ENCODE measurements around the gene CRMP1. TPM values are rescaled to one million over a fixed set of nuclear protein-coding genes. Genes with fewer than 3 reads are reported as not detected.

Gene CRMP1
- total RNA-seq, 1 experiment from 2014 or later = 77.5 TPM

DNA sequence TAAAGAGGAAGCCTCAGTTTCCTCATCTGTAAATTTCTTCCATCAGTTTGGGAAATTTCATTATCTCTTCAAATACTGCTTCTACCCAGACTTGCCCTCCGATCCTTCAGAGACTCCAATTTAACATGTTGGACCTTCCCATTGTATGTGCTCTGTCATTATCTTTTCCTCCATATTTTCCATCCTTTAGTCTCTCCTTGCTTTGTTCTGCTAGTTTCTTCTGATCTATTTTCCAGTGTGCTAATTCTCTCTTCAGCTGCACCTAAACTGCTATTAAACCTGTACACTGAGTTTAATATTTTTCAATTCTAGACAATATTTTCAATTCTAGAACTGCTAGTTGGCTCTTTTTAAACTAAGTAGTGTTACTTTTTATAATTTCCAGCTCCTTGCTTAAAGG lies 116.4 kb downstream of the CRMP1 start:
- intact Hi-C loops (cut with micrococcal nuclease; ENCODE audit: unreplicated experiment) = no loop called here
- H3K4me1 ChIP-seq (ENCODE audit: insufficient read depth, low read length, poor library complexity, severe bottlenecking) = peaks cover 11% of the 10 kb centered on the region
- no peak for TF ChIP-seq EZH2 (IDR thresholded peaks at IDR 0.05; ENCODE audit: borderline replicate concordance, low read depth, low read length, poor library complexity, severe bottlenecking)
- no peak for TF ChIP-seq CTCF (conservative IDR thresholded peaks at IDR 0.05; ENCODE audit: low read depth, low read length)
- no peak overlapping the region for H3K4me3 ChIP-seq (ENCODE audit: low read depth, low read length, poor library complexity, severe bottlenecking)
- H3K9me3 ChIP-seq (ENCODE audit: low read depth, low read length, poor library complexity, severe bottlenecking) = peaks cover 14% of the 10 kb centered on the region
- ChIA-PET POLR2A (ENCODE audit: low non-redundant PET) (no interaction called here), CTCF (no interaction called here)
- no peaks in the 10 kb centered on the region for H3K27me3 ChIP-seq (replicated peaks; ENCODE audit: insufficient read depth, low read depth, low read length, poor library complexity)
- no peak for DNase-seq (ENCODE audit: low spot score)
- no peaks in the 10 kb centered on the region for H3K36me3 ChIP-seq (ENCODE audit: insufficient read depth, low read length, poor library complexity, severe bottlenecking)
- no TSS peak for BruUV-seq (replicated peaks)
- H3K27ac ChIP-seq (ENCODE audit: low read depth, low read length, poor library complexity, severe bottlenecking) = no peak overlapping the region

DNA sequence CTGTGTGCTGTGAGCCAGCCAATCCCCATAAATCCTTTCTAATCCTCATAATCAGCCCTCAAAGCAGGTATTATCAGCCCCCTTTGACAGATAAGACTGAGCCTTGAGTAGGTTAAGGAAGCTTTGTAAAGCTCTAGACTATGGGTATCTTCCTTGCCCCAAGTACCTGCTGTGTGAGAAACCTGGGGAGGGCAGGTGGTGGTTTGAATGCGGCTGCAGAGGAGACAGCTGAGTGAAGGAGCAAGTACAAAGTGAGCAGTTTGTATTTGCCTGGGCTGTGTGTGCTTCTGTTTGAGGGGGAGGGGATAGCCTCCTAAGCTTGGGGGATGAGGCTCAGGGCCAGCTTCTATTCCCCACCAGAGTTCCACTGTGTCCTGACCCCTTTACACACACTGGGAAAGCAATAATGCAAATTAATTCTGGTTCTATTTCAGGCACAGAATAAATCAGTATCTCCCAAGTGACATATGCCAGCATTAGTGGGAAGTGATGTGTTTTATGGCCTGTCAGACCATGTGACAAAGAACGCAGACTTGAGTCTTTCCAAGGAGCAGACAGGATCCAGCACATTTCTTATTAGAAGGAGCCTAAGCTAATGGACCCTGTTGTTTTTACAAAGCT lies 118.4 kb downstream of the CRMP1 start:
- intact Hi-C loops (cut with micrococcal nuclease; ENCODE audit: unreplicated experiment) = no loop called here
- Histone ChIP-seq H3K27ac (ENCODE audit: low read depth, low read length, poor library complexity, severe bottlenecking) (no peak overlapping the region), H3K9me3 (ENCODE audit: low read depth, low read length, poor library complexity, severe bottlenecking) (peaks cover 14% of the 10 kb centered on the region), H3K36me3 (ENCODE audit: insufficient read depth, low read length, poor library complexity, severe bottlenecking) (no peaks in the 10 kb centered on the region), H3K27me3 (replicated peaks; ENCODE audit: insufficient read depth, low read depth, low read length, poor library complexity) (no peaks in the 10 kb centered on the region), H3K4me1 (ENCODE audit: insufficient read depth, low read length, poor library complexity, severe bottlenecking) (peaks cover 11% of the 10 kb centered on the region), H3K4me3 (ENCODE audit: low read depth, low read length, poor library complexity, severe bottlenecking) (no peak overlapping the region)
- BruUV-seq (replicated peaks) = no TSS peak
- ChIA-PET POLR2A (ENCODE audit: low non-redundant PET) (no interaction called here), CTCF (no interaction called here)
- peak; percentile 14 for DNase-seq (ENCODE audit: low spot score)
- no peak for TF ChIP-seq CTCF (conservative IDR thresholded peaks at IDR 0.05; ENCODE audit: low read depth, low read length)
- no peak for TF ChIP-seq EZH2 (IDR thresholded peaks at IDR 0.05; ENCODE audit: borderline replicate concordance, low read depth, low read length, poor library complexity, severe bottlenecking)

DNA sequence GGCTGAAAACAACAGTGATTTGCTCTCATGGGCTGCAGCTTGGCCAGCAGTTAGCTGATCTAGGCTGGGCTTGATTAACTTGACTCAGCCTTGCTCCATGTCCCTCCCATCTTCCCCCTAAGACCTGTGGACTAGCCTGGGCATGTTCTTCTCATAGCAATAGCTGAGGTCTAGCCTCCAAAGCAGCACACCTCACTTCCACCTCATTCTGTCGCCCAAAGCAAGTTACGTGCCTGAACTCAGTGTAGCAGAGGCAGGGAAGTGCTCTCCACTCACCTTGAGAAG lies 119.7 kb downstream of the CRMP1 start:
- TF ChIP-seq CTCF (conservative IDR thresholded peaks at IDR 0.05; ENCODE audit: low read depth, low read length) (no peak), EZH2 (IDR thresholded peaks at IDR 0.05; ENCODE audit: borderline replicate concordance, low read depth, low read length, poor library complexity, severe bottlenecking) (no peak)
- intact Hi-C loops (cut with micrococcal nuclease; ENCODE audit: unreplicated experiment) = no loop called here
- peaks cover 14% of the 10 kb centered on the region for H3K9me3 ChIP-seq (ENCODE audit: low read depth, low read length, poor library complexity, severe bottlenecking)
- H3K4me1 ChIP-seq (ENCODE audit: insufficient read depth, low read length, poor library complexity, severe bottlenecking) = peaks cover 11% of the 10 kb centered on the region
- H3K27me3 ChIP-seq (replicated peaks; ENCODE audit: insufficient read depth, low read depth, low read length, poor library complexity) = no peaks in the 10 kb centered on the region
- ChIA-PET POLR2A (ENCODE audit: low non-redundant PET) (no interaction called here), CTCF (no interaction called here)
- no peak for DNase-seq (ENCODE audit: low spot score)
- H3K27ac ChIP-seq (ENCODE audit: low read depth, low read length, poor library complexity, severe bottlenecking) = no peak overlapping the region
- H3K4me3 ChIP-seq (ENCODE audit: low read depth, low read length, poor library complexity, severe bottlenecking) = no peak overlapping the region
- BruUV-seq (replicated peaks) = no TSS peak
- H3K36me3 ChIP-seq (ENCODE audit: insufficient read depth, low read length, poor library complexity, severe bottlenecking) = no peaks in the 10 kb centered on the region

Data from A673 (cell line).